Left cardiac atrium (tissue), 4 donors: ENCODE results near the gene GYG1. TPM values are rescaled to one million over a fixed set of nuclear protein-coding genes. Genes with fewer than 3 reads are reported as not detected.

Experiments used
- ATAC-seq, 2 donors: fragments of 200-7000 bp; cut with Tn5 transposase; one replicate each; pipeline ENCODE4 v1.9.1; 2020; ENCODE audit warnings: mild to moderate bottlenecking in 2 of 2, moderate library complexity in 2 of 2
- DNase-seq: peaks from one replicate; pipeline ENCODE4 v3.0.0-alpha.2; 2020
- intact Hi-C, 2 donors: fragments of 100-400 bp; cut with DNase I; formaldehyde crosslinking; loops; one replicate each; pipeline versions ENCODE4 v1.14.1 to v1.15.1; 2022 to 2023
- total RNA-seq, 2 donors: library from RNA; stranded (reverse); fragmentation: NEBNext Ultra II Directional; extraction: Animal tissue kit (Norgen Biotek cat#: 25700); gene quantifications; one replicate each; pipeline ENCODE4 v1.2.1, GENCODE V29; 2021
- donor health status: DM: no; HTN: yes; CAD: no.
- donor health status: DM: no; HTN: yes; CAD: no; lungs with severe emphysema.
- donor health status: DM: yes; HTN: yes; CAD: no.
- donor health status: Dilated cardiomyopathy.

Gene GYG1
- total RNA-seq, 2 donors from 2014 or later, result 104 to 125 TPM

DNA sequence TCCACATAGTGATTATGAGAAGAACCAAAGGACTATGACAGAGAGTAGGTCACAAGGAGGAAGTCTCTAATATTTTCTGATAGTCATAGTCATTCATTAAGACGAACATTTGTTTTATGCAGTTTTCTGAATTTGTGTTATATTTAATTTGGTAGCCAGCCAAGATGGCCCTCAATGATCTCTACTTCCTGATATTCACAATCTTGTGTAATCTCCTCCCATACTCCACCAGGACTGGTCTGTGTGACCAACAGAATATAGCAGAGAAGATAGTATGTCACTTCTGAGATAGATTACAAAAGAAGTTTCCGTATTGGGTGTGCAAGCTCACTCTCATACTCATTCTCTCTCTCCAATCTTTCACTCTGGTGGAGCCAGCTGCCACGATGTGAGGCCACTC, 64.2 kb downstream of the GYG1 start:
- DNase-seq, result no peak
- intact Hi-C loops, result no loop called here

DNA sequence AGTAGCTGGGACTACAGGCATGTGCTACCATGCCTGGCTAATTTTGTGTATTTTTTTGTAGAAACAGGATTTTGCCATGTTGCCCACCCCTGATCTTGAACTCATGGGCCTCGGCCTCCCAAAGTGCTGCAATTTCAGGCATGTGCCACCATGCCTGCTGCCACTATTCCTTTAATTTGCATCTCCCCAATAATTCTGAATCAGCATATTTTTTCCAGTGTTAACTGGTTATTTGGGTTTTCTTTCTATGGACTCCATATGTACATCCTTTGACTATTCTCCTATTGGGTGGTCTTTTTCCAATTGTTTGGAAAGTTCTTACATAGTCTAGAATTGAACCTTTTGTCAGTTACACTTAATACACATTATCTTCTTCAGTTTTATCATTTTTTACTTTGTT, 66.9 kb downstream of the GYG1 start:
- DNase-seq, result no peak
- intact Hi-C loops, result no loop called here
- ATAC-seq, result no peak

More for the DNA sequence above, 64.2 kb downstream of the GYG1 start:
- ATAC-seq, result no peak

DNA sequence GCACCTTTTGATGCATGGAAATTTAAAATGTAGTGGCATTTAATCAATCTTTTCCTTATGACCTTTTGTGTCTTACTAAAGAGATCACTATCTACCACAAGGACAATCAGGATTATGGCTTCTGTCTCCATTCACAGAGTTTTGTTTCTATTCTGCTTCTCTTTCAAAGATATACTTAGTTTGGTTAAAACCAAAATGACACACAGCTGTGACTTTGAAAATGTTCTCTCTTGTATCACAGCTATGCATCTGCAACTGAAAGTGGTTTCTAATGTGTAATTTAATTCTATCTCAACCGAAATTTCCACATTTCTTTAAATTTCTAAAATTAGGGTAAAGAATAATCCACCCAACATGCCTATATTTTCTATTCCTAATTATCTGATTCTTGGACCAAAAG, 67.3 kb downstream of the GYG1 start:
- DNase-seq (no peak), ATAC-seq (no peak)
- intact Hi-C loops, result no loop called here

DNA sequence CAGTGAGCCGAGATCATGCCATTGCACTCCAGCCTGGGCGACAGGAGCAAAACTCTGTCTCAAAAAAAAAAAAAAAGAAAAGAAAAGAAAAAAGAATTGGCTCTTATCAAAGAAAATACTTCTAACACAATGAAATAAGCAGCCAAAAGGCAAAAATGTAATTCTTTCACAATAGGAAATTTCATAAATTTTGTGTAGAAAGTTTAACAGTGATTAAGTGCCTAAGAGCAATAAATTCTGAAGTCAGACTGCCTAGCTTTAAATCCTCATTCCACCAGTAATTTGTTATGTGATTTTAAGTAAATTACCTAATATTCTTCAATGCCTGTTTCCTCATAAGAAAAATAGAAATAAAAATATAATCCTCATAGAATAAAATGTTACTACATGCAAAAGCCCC, 70.4 kb downstream of the GYG1 start:
- no peak for ATAC-seq
- DNase-seq, result no peak
- intact Hi-C loops, result no loop called here

DNA sequence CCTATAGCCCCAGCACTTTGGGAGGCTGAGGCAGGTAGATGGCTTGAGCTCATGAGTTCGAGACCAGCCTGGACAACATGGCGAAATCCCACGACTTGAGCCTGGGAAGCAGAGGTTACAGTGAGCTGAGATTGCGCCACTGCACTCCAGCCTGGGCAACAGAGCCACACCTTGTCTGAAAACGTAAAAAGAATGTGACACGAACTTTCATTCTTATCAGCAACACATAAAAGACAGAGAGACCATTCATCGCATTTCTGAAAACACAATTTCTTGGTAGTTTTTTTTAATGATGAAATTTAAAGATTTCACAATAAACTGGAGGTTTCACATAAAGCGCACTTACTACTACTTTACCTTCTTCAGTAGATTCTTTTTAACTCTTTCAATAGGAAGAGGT, 76.5 kb downstream of the GYG1 start:
- ATAC-seq (no peak), DNase-seq (no peak)
- intact Hi-C loops, result no loop called here

Other genes starting within 250 kb of the GYG1 start
- gene CPB1, start 163.7 kb upstream of the GYG1 start, total RNA-seq, result under 1 TPM in 1 of 2 donors, not detected in 1; 0.41 TPM
- gene CPA3, start 126.2 kb upstream of the GYG1 start, total RNA-seq, result 1 to 10 TPM; 1.9 to 4.5 TPM
- 10 to 100 TPM; 18.9 to 25.0 TPM for gene HLTF, start 95.0 kb downstream of the GYG1 start, total RNA-seq
- gene HPS3, start 138.1 kb downstream of the GYG1 start, total RNA-seq, result 1 to 10 TPM; 7.7 to 9.7 TPM
- 10 to 100 TPM; 13.9 to 35.6 TPM for gene CP, start 230.3 kb downstream of the GYG1 start, total RNA-seq